Measurements from ENCODE around the gene SLC29A1. TPM values are rescaled to one million over a fixed set of nuclear protein-coding genes. Genes with fewer than 3 reads are reported as not detected.
A peak's percentile ranks its signal among the peaks of the same experiment; 100 is the strongest.

The SLC29A1 gene
- total and polyA plus RNA-seq, 9 of the 15 experiments (the other 6 are each of a cell fraction or from before 2014, with no cell fraction given) = 18.9 to 170 (median 57.7) TPM

DNA sequence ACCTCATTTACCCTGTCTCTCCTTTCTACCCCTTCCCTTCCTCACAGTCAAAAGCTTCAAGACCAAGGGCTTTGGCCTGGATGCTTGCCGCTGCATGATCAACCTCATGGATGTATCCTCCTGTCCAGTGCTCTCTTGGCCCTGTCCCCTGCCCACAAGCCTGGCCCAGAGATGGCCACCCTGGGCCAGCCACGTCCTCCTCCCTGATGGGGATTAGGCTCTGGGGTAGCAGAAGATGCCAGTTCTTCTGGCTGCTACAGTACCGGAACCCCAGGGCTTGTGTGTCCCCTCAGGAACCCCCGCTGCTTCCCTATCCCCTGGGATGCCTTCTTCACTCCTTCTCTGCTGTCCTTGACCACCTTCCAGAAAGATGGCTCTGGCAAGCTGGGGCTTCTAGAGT lies 42.5 kb upstream of the SLC29A1 start:
- H2AFZ ChIP-seq (ENCODE audit: low read depth, low read length) = no peak overlapping the region
- H3K79me2 ChIP-seq (ENCODE audit: control insufficient read depth, insufficient read depth, low read length) = no peaks in the 10 kb centered on the region
- H3K9me1 ChIP-seq (ENCODE audit: control insufficient read depth, insufficient read depth, low read length) = no peaks in the 10 kb centered on the region
- no peaks in the 10 kb centered on the region for H4K20me1 ChIP-seq (replicated peaks; ENCODE audit: control insufficient read depth, insufficient read depth, low read length)
- no peaks in the 10 kb centered on the region for H3K36me3 ChIP-seq (ENCODE audit: control insufficient read depth, insufficient read depth, low read length)
- 38% methylated on average over 4 of the region's 4 CpGs for WGBS (ENCODE audit: insufficient coverage, low coverage, missing lambda C conversion rate)
- POLR2A ChIA-PET = interaction anchor here (0.5 to 3.0 kb wide), 8 partner anchors 8 to 632 kb away, joined by 3 to 17 read pairs (median 3); partner anchors contain the start of gene HSP90AB1
- FAIRE-seq (no peak), DNase-seq (ENCODE audit: extremely low read depth in 1 of 4, low spot score in 3 of 4) (no peak), ATAC-seq (peak; percentile 18)
- peak overlapping the region in 1 of 2 experiments; percentile 72; a peak in 1 of 4 replicates for H3K9ac ChIP-seq (ENCODE audit: insufficient read depth in 1 of 2, low read depth in 2 of 2, low read length in 2 of 2)
- no peak overlapping the region for H3K27ac ChIP-seq (ENCODE audit: extremely low read depth, low read depth, low read length)
- H3K4me2 ChIP-seq (ENCODE audit: insufficient read depth, low read length) = no peak overlapping the region
- no TSS peak for BruUV-seq (replicated peaks)
- intact Hi-C loops (cut with micrococcal nuclease) (no loop called here), in situ Hi-C loops (cut with MboI) (no loop called here)
- H3K4me3 ChIP-seq = no peak overlapping the region
- no peaks in the 10 kb centered on the region for H3K9me3 ChIP-seq (replicated peaks; ENCODE audit: control insufficient read depth, insufficient read depth, low read depth, low read length)
- peaks cover 2 to 20% of the 10 kb centered on the region in 2 experiments; a peak in 2 of 5 replicates for H3K27me3 ChIP-seq (ENCODE audit: control insufficient read depth in 2 of 2, insufficient read depth in 2 of 2, low read length in 2 of 2)
- H3K4me1 ChIP-seq (replicated peaks in 1 of 2; ENCODE audit: control insufficient read depth in 2 of 2, insufficient read depth in 2 of 2, low read length in 2 of 2) = peaks cover 3 to 15% of the 10 kb centered on the region in 2 experiments; a peak in 3 of 5 replicates
- CTCF ChIA-PET (ENCODE audit: low intra/inter-chr PET ratio) = no interaction called here
- no peak for TF ChIP-seq ZNF274 (IDR thresholded peaks at IDR 0.05; ENCODE audit: borderline replicate concordance, low read depth, low read length)
- TF ChIP-seq, protein P1, sequence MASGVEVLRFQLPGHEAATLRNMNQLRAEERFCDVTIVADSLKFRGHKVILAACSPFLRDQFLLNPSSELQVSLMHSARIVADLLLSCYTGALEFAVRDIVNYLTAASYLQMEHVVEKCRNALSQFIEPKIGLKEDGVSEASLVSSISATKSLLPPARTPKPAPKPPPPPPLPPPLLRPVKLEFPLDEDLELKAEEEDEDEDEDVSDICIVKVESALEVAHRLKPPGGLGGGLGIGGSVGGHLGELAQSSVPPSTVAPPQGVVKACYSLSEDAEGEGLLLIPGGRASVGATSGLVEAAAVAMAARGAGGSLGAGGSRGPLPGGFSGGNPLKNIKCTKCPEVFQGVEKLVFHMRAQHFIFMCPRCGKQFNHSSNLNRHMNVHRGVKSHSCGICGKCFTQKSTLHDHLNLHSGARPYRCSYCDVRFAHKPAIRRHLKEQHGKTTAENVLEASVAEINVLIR (CRISPR knock-in tag; IDR thresholded peaks at IDR 0.05) = no peak
- no peak for TF ChIP-seq XRCC5 (IDR thresholded peaks at IDR 0.05; ENCODE audit: low read depth, low read length)
- no peak for TF ChIP-seq RUNX1 (IDR thresholded peaks at IDR 0.05; ENCODE audit: low read depth)
- TF ChIP-seq ZNF124 (CRISPR knock-in tag; IDR thresholded peaks at IDR 0.05) = no peak
- TF ChIP-seq MYBL2 (IDR thresholded peaks at IDR 0.05; ENCODE audit: low read depth) = no peak
- TF ChIP-seq MYBL2 (CRISPR knock-in tag; IDR thresholded peaks at IDR 0.05; ENCODE audit: borderline replicate concordance) = no peak
- TF ChIP-seq ZNF311 (CRISPR knock-in tag; IDR thresholded peaks at IDR 0.05) = no peak
- TF ChIP-seq GTF2E2 (tag; IDR thresholded peaks at IDR 0.05) = no peak
- no peak for TF ChIP-seq ZNF239 (CRISPR knock-in tag; IDR thresholded peaks at IDR 0.05)
- no peak for TF ChIP-seq GATAD2A (IDR thresholded peaks at IDR 0.05)
- TF ChIP-seq TBL1XR1 (IDR thresholded peaks at IDR 0.05; ENCODE audit: low read length in 2 of 2) = no peak
- no peak for TF ChIP-seq NCOA2 (IDR thresholded peaks at IDR 0.05; ENCODE audit: partially characterized antibody in 2 of 2)
- TF ChIP-seq IRF1 (CRISPR knock-in tag; IDR thresholded peaks at IDR 0.05; ENCODE audit: borderline replicate concordance) = no peak
- no peak for TF ChIP-seq ZNF347 (CRISPR knock-in tag; IDR thresholded peaks at IDR 0.05; ENCODE audit: low read depth)
- TF ChIP-seq, protein P2, sequence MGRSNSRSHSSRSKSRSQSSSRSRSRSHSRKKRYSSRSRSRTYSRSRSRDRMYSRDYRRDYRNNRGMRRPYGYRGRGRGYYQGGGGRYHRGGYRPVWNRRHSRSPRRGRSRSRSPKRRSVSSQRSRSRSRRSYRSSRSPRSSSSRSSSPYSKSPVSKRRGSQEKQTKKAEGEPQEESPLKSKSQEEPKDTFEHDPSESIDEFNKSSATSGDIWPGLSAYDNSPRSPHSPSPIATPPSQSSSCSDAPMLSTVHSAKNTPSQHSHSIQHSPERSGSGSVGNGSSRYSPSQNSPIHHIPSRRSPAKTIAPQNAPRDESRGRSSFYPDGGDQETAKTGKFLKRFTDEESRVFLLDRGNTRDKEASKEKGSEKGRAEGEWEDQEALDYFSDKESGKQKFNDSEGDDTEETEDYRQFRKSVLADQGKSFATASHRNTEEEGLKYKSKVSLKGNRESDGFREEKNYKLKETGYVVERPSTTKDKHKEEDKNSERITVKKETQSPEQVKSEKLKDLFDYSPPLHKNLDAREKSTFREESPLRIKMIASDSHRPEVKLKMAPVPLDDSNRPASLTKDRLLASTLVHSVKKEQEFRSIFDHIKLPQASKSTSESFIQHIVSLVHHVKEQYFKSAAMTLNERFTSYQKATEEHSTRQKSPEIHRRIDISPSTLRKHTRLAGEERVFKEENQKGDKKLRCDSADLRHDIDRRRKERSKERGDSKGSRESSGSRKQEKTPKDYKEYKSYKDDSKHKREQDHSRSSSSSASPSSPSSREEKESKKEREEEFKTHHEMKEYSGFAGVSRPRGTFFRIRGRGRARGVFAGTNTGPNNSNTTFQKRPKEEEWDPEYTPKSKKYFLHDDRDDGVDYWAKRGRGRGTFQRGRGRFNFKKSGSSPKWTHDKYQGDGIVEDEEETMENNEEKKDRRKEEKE (IDR thresholded peaks at IDR 0.05; ENCODE audit: borderline replicate concordance in 1 of 2, control insufficient read depth in 1 of 2, low read depth in 2 of 2, low read length in 1 of 2) = no peak
- TF ChIP-seq, protein P3, sequence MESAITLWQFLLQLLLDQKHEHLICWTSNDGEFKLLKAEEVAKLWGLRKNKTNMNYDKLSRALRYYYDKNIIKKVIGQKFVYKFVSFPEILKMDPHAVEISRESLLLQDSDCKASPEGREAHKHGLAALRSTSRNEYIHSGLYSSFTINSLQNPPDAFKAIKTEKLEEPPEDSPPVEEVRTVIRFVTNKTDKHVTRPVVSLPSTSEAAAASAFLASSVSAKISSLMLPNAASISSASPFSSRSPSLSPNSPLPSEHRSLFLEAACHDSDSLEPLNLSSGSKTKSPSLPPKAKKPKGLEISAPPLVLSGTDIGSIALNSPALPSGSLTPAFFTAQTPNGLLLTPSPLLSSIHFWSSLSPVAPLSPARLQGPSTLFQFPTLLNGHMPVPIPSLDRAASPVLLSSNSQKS (CRISPR knock-in tag; IDR thresholded peaks at IDR 0.05) = no peak
